GM21423 (cell line): ENCODE measurements around the gene NBAS.
A peak's percentile ranks its signal among the peaks of the same experiment; 100 is the strongest.
"Not testable (repeated sequence)": the region's sequence is repeated elsewhere in the genome, so short reads cannot be mapped to it uniquely, and the experiment has no call there.

Source experiments
- ATAC-seq: cut with Tn5 transposase; IDR thresholded peaks from one replicate; pipeline ENCODE4 v1.9.1; 2021; ENCODE audit warnings: mild to moderate bottlenecking, moderate library complexity; ENCODE audit not compliant: unreplicated experiment

The NBAS gene

GRCh38 chr2:15325296-15325695 lies 235.8 kb downstream of the NBAS start:
- ATAC-seq: no peak

- ATAC-seq: no peak
These were observed 237.9 kb downstream of the NBAS start for GRCh38 chr2:15323227-15323626.

GRCh38 chr2:15321481-15321880 lies 239.7 kb downstream of the NBAS start:
- ATAC-seq: not testable (repeated sequence)

- ATAC-seq: no peak
These were observed 244.7 kb downstream of the NBAS start for GRCh38 chr2:15316370-15316814.

- ATAC-seq: no peak
These were observed 245.7 kb downstream of the NBAS start for GRCh38 chr2:15315411-15315810.

GRCh38 chr2:15313657-15314056 lies 247.5 kb downstream of the NBAS start:
- ATAC-seq: peak; percentile 68

GRCh38 chr2:15311926-15312325 lies 249.2 kb downstream of the NBAS start:
- no peak for ATAC-seq

GRCh38 chr2:15311201-15311907 lies 249.8 kb downstream of the NBAS start:
- ATAC-seq: peak; percentile 57

- ATAC-seq: no peak
These were observed 253.6 kb downstream of the NBAS start for GRCh38 chr2:15307526-15307925.

GRCh38 chr2:15306706-15307105 lies 254.4 kb downstream of the NBAS start:
- no peak for ATAC-seq

GRCh38 chr2:15303874-15304273 lies 257.3 kb downstream of the NBAS start:
- no peak for ATAC-seq

- no peak for ATAC-seq
These were observed 259.0 kb downstream of the NBAS start for GRCh38 chr2:15302154-15302553.

- ATAC-seq: no peak
These were observed 260.2 kb downstream of the NBAS start for GRCh38 chr2:15300624-15301573.

- ATAC-seq: no peak
These were observed 261.1 kb downstream of the NBAS start for GRCh38 chr2:15299904-15300520.

- ATAC-seq: no peak
These were observed 262.4 kb downstream of the NBAS start for GRCh38 chr2:15298770-15299169.

- peak; percentile 92 for ATAC-seq
These were observed 267.7 kb downstream of the NBAS start for GRCh38 chr2:15293262-15293937.

GRCh38 chr2:15287447-15288184 lies 273.5 kb downstream of the NBAS start:
- no peak for ATAC-seq

GRCh38 chr2:15284614-15285013 lies 276.5 kb downstream of the NBAS start:
- no peak for ATAC-seq

GRCh38 chr2:15281681-15282080 lies 279.5 kb downstream of the NBAS start:
- ATAC-seq: no peak

GRCh38 chr2:15279201-15279876 lies 281.8 kb downstream of the NBAS start:
- no peak for ATAC-seq
